Ovary (tissue), 9 donors: ENCODE results near the gene SPRED3. TPM values are rescaled to one million over a fixed set of nuclear protein-coding genes. Genes with fewer than 3 reads are reported as not detected.

ENCODE experiments used
- DNase-seq, 5 donors: peaks; one replicate each; pipeline ENCODE4 v3.0.0-alpha.2; 2019 to 2020
- H3K27ac ChIP-seq, 2 donors: fragments of 200-600 bp; one replicate each; pipeline versions ENCODE4 v1.5.1 to v1.8.0; 2019 to 2022
- H3K27me3 ChIP-seq: fragments of 200-600 bp; one replicate; pipeline ENCODE4 v1.8.0; 2022
- H3K36me3 ChIP-seq: fragments of 200-600 bp; sonication (generic); one replicate; pipeline ENCODE4 v1.5.1; 2019
- H3K4me1 ChIP-seq: one replicate; pipeline ENCODE4 v1.8.1; 2013; ENCODE audit warnings: mild to moderate bottlenecking, moderate library complexity; ENCODE audit not compliant: insufficient read depth
- H3K4me3 ChIP-seq: fragments of 200-600 bp; sonication (generic); one replicate; pipeline ENCODE4 v1.5.1; 2017
- H3K9me3 ChIP-seq, 2 donors: fragments of 200-600 bp in 1 of 2; sonication (generic) in 1 of 2; one replicate each; pipeline versions ENCODE4 v1.5.1 to v1.8.1; 2013 to 2019; ENCODE audit warnings: mild to moderate bottlenecking in 1 of 2, moderate library complexity in 1 of 2
- EP300 ChIP-seq: sonication (generic); formaldehyde crosslinking; IDR thresholded peaks from one replicate; pipeline ENCODE4 v1.6.1; 2017; ENCODE audit warnings: antibody characterized with exemption
- WGBS, 3 donors: extraction: QIAGEN DNeasy Blood & Tissue Kit in 1 of 3; methylation state at CpG; one replicate each; pipeline versions ENCODE4 v1.1.5 to v1.1.7; 2013 to 2017; 5-methylcytosine and 5-hydroxymethylcytosine counted together
- intact Hi-C, 4 donors: fragments of 100-400 bp; cut with DNase I; formaldehyde crosslinking; loops; one replicate each; pipeline versions ENCODE4 v1.11.0 to v1.15.1; 2022 to 2023
- polyA plus RNA-seq, 2 donors: library from polyadenylated mRNA; stranded (reverse); fragments of 200-250 nt in 1 of 2; fragments of 350-450 nt in 1 of 2; fragmentation: Illumina TruSeq in 1 of 2; extraction: RNeasy Lipid Tissue Mini Kit (QIAGEN cat#74804) in 1 of 2; gene quantifications; one replicate each; pipeline ENCODE4 v1.2.3, GENCODE V29; 2013 to 2014
- total RNA-seq, 7 donors: library from RNA; depleted of rRNA in 2 of 7; stranded (reverse); fragments of >200 nt in 2 of 7; fragmentation: NEBNext Ultra II Directional in 3 of 7; extraction: Animal tissue kit (Norgen Biotek cat#: 25700) in 3 of 7; gene quantifications; one replicate each; pipeline versions ENCODE4 v1.1.0 to v1.2.4, GENCODE V29; 2016 to 2023
- TF ChIP-seq, protein P1 (sequence below), 3 donors: fragments of 450-650 bp in 2 of 3; fragments of 200-600 bp in 1 of 3; IDR thresholded peaks; one replicate each; pipeline versions ENCODE4 v1.5.1 to v1.8.0; 2016 to 2022; ENCODE audit warnings: antibody characterized with exemption in 3 of 3, mild to moderate bottlenecking in 1 of 3
- donor health status: DM: no; HTN: no; CAD: no; lungs with moderate emphysema.
- donor health status: DM: no; HTN: no; CAD: no.
- donor health status: Bipolar disorder and iron deficiency.
- donor health status: DM: yes; HTN: yes; CAD: no.
- donor health status: DM: no; HTN: no; CAD: no.
- donor health status: DM: yes; HTN: yes; CAD: no.

Gene SPRED3
- total and polyA plus RNA-seq, 9 donors, result 0.24 to 2.1 (median 0.84) TPM

DNA sequence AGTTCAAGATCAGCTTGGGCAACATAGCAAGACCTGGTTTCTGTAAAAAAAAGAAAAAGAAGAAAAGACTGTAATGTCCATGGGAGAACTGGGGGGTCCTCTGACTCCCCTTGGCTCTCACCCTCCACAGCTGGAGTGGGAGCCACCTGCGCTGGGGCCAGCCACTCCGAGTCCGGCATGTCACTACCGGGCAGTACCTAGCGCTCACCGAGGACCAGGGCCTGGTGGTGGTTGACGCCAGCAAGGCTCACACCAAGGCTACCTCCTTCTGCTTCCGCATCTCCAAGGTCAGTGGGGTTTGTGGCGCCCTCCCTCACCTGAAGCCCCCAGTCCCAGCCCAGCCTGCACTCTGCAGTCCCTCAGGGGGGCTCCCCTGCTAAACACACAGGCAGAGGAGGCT, 59.7 kb downstream of the SPRED3 start:
- DNase-seq, result no peak
- H3K27ac ChIP-seq, result no peak overlapping the region
- no peaks in the 10 kb centered on the region for H3K9me3 ChIP-seq
- no peaks in the 10 kb centered on the region for H3K4me1 ChIP-seq
- TF ChIP-seq, protein P1, sequence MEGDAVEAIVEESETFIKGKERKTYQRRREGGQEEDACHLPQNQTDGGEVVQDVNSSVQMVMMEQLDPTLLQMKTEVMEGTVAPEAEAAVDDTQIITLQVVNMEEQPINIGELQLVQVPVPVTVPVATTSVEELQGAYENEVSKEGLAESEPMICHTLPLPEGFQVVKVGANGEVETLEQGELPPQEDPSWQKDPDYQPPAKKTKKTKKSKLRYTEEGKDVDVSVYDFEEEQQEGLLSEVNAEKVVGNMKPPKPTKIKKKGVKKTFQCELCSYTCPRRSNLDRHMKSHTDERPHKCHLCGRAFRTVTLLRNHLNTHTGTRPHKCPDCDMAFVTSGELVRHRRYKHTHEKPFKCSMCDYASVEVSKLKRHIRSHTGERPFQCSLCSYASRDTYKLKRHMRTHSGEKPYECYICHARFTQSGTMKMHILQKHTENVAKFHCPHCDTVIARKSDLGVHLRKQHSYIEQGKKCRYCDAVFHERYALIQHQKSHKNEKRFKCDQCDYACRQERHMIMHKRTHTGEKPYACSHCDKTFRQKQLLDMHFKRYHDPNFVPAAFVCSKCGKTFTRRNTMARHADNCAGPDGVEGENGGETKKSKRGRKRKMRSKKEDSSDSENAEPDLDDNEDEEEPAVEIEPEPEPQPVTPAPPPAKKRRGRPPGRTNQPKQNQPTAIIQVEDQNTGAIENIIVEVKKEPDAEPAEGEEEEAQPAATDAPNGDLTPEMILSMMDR (IDR thresholded peaks at IDR 0.05), result no peak
- no peak for TF ChIP-seq EP300
- H3K27me3 ChIP-seq, result no peaks in the 10 kb centered on the region
- intact Hi-C loops, result no loop called here
- no peak overlapping the region for H3K4me3 ChIP-seq
- WGBS, 3 donors, result 76 to 88% (median 87%) methylated on average over 9 of the region's 9 CpGs
- no peaks in the 10 kb centered on the region for H3K36me3 ChIP-seq

Other genes starting within 250 kb of the SPRED3 start
- gene DPF1, start 164.5 kb upstream of the SPRED3 start, total RNA-seq, result 1 to 10 TPM in 1 of 7 donors, under 1 TPM in 4, not detected in 2; 0.23 to 1.0 (median 0.35) TPM
- gene DPF1, start 164.5 kb upstream of the SPRED3 start, polyA plus RNA-seq, result under 1 TPM; 0.23 to 0.50 TPM
- gene PPP1R14A, start 132.3 kb upstream of the SPRED3 start, total RNA-seq, result 100 to 1,000 TPM in 3 of 7 donors, 10 to 100 TPM in 4; 36.8 to 235 (median 97.1) TPM
- gene PPP1R14A, start 132.3 kb upstream of the SPRED3 start, polyA plus RNA-seq, result 10 to 100 TPM; 10.5 to 92.8 TPM
- 100 to 1,000 TPM; 111 to 556 (median 118) TPM for gene SPINT2, start 124.1 kb upstream of the SPRED3 start, total RNA-seq
- 10 to 100 TPM; 71.5 to 79.6 TPM for gene SPINT2, start 124.1 kb upstream of the SPRED3 start, polyA plus RNA-seq
- 100 to 1,000 TPM in 1 of 7 donors, 10 to 100 TPM in 2, 1 to 10 TPM in 3, not detected in 1; 1.8 to 179 (median 11.1) TPM for gene C19orf33, start 84.4 kb upstream of the SPRED3 start, total RNA-seq
- 1 to 10 TPM in 1 of 2 donors, not detected in 1; 7.9 TPM for gene C19orf33, start 84.4 kb upstream of the SPRED3 start, polyA plus RNA-seq
- 10 to 100 TPM in 6 of 7 donors, 1 to 10 TPM in 1; 8.5 to 37.2 (median 21.8) TPM for gene YIF1B, start 72.8 kb upstream of the SPRED3 start, total RNA-seq
- gene YIF1B, start 72.8 kb upstream of the SPRED3 start, polyA plus RNA-seq, result 10 to 100 TPM in 1 of 2 donors, 1 to 10 TPM in 1; 9.9 to 23.7 TPM
- gene KCNK6, start 68.9 kb upstream of the SPRED3 start, total RNA-seq, result 10 to 100 TPM in 5 of 7 donors, 1 to 10 TPM in 2; 6.0 to 30.1 (median 19.8) TPM
- 10 to 100 TPM in 1 of 2 donors, 1 to 10 TPM in 1; 7.4 to 16.4 TPM for gene KCNK6, start 68.9 kb upstream of the SPRED3 start, polyA plus RNA-seq
- 10 to 100 TPM in 1 of 7 donors, 1 to 10 TPM in 6; 2.9 to 13.4 (median 5.7) TPM for gene CATSPERG, start 52.9 kb upstream of the SPRED3 start, total RNA-seq
- gene CATSPERG, start 52.9 kb upstream of the SPRED3 start, polyA plus RNA-seq, result 1 to 10 TPM; 1.8 to 2.1 TPM
- 100 to 1,000 TPM in 3 of 7 donors, 10 to 100 TPM in 4; 59.1 to 125 (median 85.3) TPM for gene PSMD8, start 14.1 kb upstream of the SPRED3 start, total RNA-seq
- 100 to 1,000 TPM in 1 of 2 donors, 10 to 100 TPM in 1; 81.5 to 129 TPM for gene PSMD8, start 14.1 kb upstream of the SPRED3 start, polyA plus RNA-seq
- gene GGN, start 663 bp upstream of the SPRED3 start, total RNA-seq, result under 1 TPM in 5 of 7 donors, not detected in 2; 0.24 to 0.75 (median 0.69) TPM
- under 1 TPM in 1 of 2 donors, not detected in 1; 0.28 TPM for gene GGN, start 663 bp upstream of the SPRED3 start, polyA plus RNA-seq
- 10 to 100 TPM; 16.5 to 23.7 (median 20.9) TPM for gene FAM98C, start 14.4 kb downstream of the SPRED3 start, total RNA-seq
- 10 to 100 TPM in 1 of 2 donors, 1 to 10 TPM in 1; 7.8 to 18.8 TPM for gene FAM98C, start 14.4 kb downstream of the SPRED3 start, polyA plus RNA-seq
- 1 to 10 TPM in 3 of 7 donors, under 1 TPM in 4; 0.45 to 1.8 (median 0.84) TPM for gene RASGRP4, start 37.5 kb downstream of the SPRED3 start, total RNA-seq
- gene RASGRP4, start 37.5 kb downstream of the SPRED3 start, polyA plus RNA-seq, result 1 to 10 TPM in 1 of 2 donors, under 1 TPM in 1; 0.58 to 2.5 TPM
- 1 to 10 TPM in 3 of 7 donors, under 1 TPM in 4; 0.57 to 2.6 (median 0.88) TPM for gene RYR1, start 45.0 kb downstream of the SPRED3 start, total RNA-seq
- 1 to 10 TPM; 1.5 to 1.6 TPM for gene RYR1, start 45.0 kb downstream of the SPRED3 start, polyA plus RNA-seq
- 1 to 10 TPM in 6 of 7 donors, under 1 TPM in 1; 0.95 to 6.1 (median 2.6) TPM for gene MAP4K1, start 229.3 kb downstream of the SPRED3 start, total RNA-seq
- gene MAP4K1, start 229.3 kb downstream of the SPRED3 start, polyA plus RNA-seq, result 1 to 10 TPM; 1.0 to 2.6 TPM
- 100 to 1,000 TPM; 247 to 527 (median 267) TPM for gene EIF3K, start 230.5 kb downstream of the SPRED3 start, total RNA-seq
- gene EIF3K, start 230.5 kb downstream of the SPRED3 start, polyA plus RNA-seq, result 100 to 1,000 TPM; 215 to 391 TPM